Stomach (tissue), 9 donors: ENCODE measurements around the gene LGALS12. TPM values are rescaled to one million over a fixed set of nuclear protein-coding genes. Genes with fewer than 3 reads are reported as not detected.
A peak's percentile ranks its signal among the peaks of the same experiment; 100 is the strongest.

Experiments
- DNase-seq, 2 donors: peaks; one replicate each; pipeline versions ENCODE4 v3.0.0 to v3.0.0-alpha.2; 2013 to 2019
- H3K27ac ChIP-seq, 5 donors: fragments of 200-600 bp in 4 of 5; sonication (generic) in 4 of 5; one replicate each; pipeline ENCODE4 v1.5.1; 2013 to 2019; ENCODE audit warnings: mild to moderate bottlenecking in 1 of 5, moderate library complexity in 1 of 5
- H3K27me3 ChIP-seq, 3 donors: fragments of 200-600 bp; sonication (generic); one replicate each; pipeline ENCODE4 v1.5.1; 2017 to 2019; ENCODE audit warnings: mixed run types in 1 of 3
- H3K36me3 ChIP-seq, 4 donors: fragments of 200-600 bp; sonication (generic); 1 replicate in 3 of 4; 2 replicates in 1 of 4; pipeline ENCODE4 v1.5.1; 2016 to 2019
- H3K4me1 ChIP-seq, 4 donors: fragments of 200-600 bp; sonication (generic); one replicate each; pipeline ENCODE4 v1.5.1; 2016 to 2019
- H3K4me3 ChIP-seq, 4 donors: fragments of 200-600 bp; sonication (generic) in 3 of 4; one replicate each; pipeline ENCODE4 v1.5.1; 2016 to 2019; ENCODE audit warnings: mild to moderate bottlenecking in 1 of 4
- H3K9me3 ChIP-seq, 4 donors: fragments of 200-600 bp; sonication (generic); one replicate each; pipeline ENCODE4 v1.5.1; 2016 to 2019
- CTCF ChIP-seq, 7 experiments: fragments of 450-650 bp in 4 of 7; fragments of 200-600 bp in 3 of 7; sonication (generic) in 3 of 7; IDR thresholded peaks; one replicate each; pipeline ENCODE4 v1.5.1; 2016 to 2019; ENCODE audit warnings: antibody characterized with exemption in 7 of 7, control low read depth in 2 of 7, mild to moderate bottlenecking in 1 of 7
- EP300 ChIP-seq: sonication (generic); formaldehyde crosslinking; IDR thresholded peaks from one replicate; pipeline ENCODE4 v1.6.1; 2017; ENCODE audit warnings: antibody characterized with exemption
- POLR2A ChIP-seq, 4 donors: fragments of 450-650 bp; IDR thresholded peaks; one replicate each; pipeline ENCODE4 v1.6.1; 2016; ENCODE audit warnings: antibody characterized with exemption in 4 of 4, control low read depth in 2 of 4, mild to moderate bottlenecking in 1 of 4, moderate library complexity in 1 of 4
- POLR2AphosphoS5 ChIP-seq, 3 donors: sonication (generic); formaldehyde crosslinking; IDR thresholded peaks; one replicate each; pipeline ENCODE4 v1.6.1; 2016; ENCODE audit warnings: antibody characterized with exemption in 3 of 3
- WGBS, 5 donors: extraction: QIAGEN DNeasy Blood & Tissue Kit in 3 of 5; methylation state at CpG; one replicate each; pipeline versions ENCODE4 v1.1.5 to v1.1.7; 2013 to 2018; 5-methylcytosine and 5-hydroxymethylcytosine counted together
- intact Hi-C: fragments of 100-400 bp; cut with DNase I; formaldehyde crosslinking; loops from one replicate; pipeline ENCODE4 v1.15.1; 2023; ENCODE audit warnings: low total_unique reads
- polyA plus RNA-seq, 3 donors: library from polyadenylated mRNA; stranded (reverse); fragments of 200-250 nt; gene quantifications; one replicate each; pipeline ENCODE4 v1.2.3, GENCODE V29; 2013
- total RNA-seq, 5 donors: library from RNA; depleted of rRNA; stranded (reverse); fragments of >200 nt; gene quantifications; one replicate each; pipeline versions ENCODE4 v1.1.0 to v1.2.3, GENCODE V29; 2014 to 2016
- donor health status: healthy with polysubstance abuse.
- donor health status: Bipolar disorder and iron deficiency.
- donor health status: healthy.

LGALS12 gene
- total and polyA plus RNA-seq, 8 donors, result 0.38 to 1.1 (median 0.49) TPM; not detected in 4

GRCh38 chr11:63504054-63504453 is 1.8 kb upstream of the LGALS12 start:
- WGBS, 5 donors, result 74 to 85% (median 81%) methylated on average over 1 of the region's 1 CpG

GRCh38 chr11:63504933-63505586 is 824 bp upstream of the LGALS12 start:
- WGBS, 5 donors, result 44 to 64% (median 50%) methylated on average over 4 of the region's 4 CpGs
- Histone ChIP-seq H3K27me3 (no peaks in the 10 kb centered on the region), H3K9me3 (peaks cover 0 to 10% (median 7%) of the 10 kb centered on the region in 4 donors), H3K27ac (peak overlapping the region in 4 of 5 donors; percentile 2 to 62 (median 29)), H3K4me1 (peaks cover 14 to 54% (median 36%) of the 10 kb centered on the region in 4 donors), H3K36me3 (no peaks in the 10 kb centered on the region), H3K4me3 (no peak overlapping the region)
- TF ChIP-seq POLR2AphosphoS5 (IDR thresholded peaks at IDR 0.05) (no peak), CTCF (IDR thresholded peaks at IDR 0.05) (no peak), EP300 (no peak), POLR2A (IDR thresholded peaks at IDR 0.05) (no peak)
- intact Hi-C loops, result no loop called here
- peak in 1 of 2 donors; percentile 86 for DNase-seq

More at GRCh38 chr11:63504054-63504453, 1.8 kb upstream of the LGALS12 start:
- H3K4me1 ChIP-seq, result peaks cover 14 to 52% (median 35%) of the 10 kb centered on the region in 4 donors
- TF ChIP-seq POLR2A (IDR thresholded peaks at IDR 0.05) (no peak), CTCF (IDR thresholded peaks at IDR 0.05) (no peak), POLR2AphosphoS5 (IDR thresholded peaks at IDR 0.05) (no peak), EP300 (no peak)
- intact Hi-C loops, result no loop called here
- H3K27me3 ChIP-seq, result no peaks in the 10 kb centered on the region
- H3K36me3 ChIP-seq, result no peaks in the 10 kb centered on the region
- H3K9me3 ChIP-seq, result peaks cover 0 to 19% (median 13%) of the 10 kb centered on the region in 4 donors
- peak overlapping the region in 3 of 5 donors; percentile 20 to 62 (median 51) for H3K27ac ChIP-seq
- no peak overlapping the region for H3K4me3 ChIP-seq
- DNase-seq, result no peak

GRCh38 chr11:63506876-63507275 is 992 bp downstream of the LGALS12 start:
- Histone ChIP-seq H3K4me1 (peaks cover 14 to 64% (median 46%) of the 10 kb centered on the region in 4 donors), H3K27ac (peak overlapping the region in 1 of 5 donors; percentile 62), H3K4me3 (no peak overlapping the region), H3K27me3 (no peaks in the 10 kb centered on the region), H3K36me3 (no peaks in the 10 kb centered on the region), H3K9me3 (no peaks in the 10 kb centered on the region)
- WGBS, 5 donors, result 88 to 100% (median 96%) methylated on average over 2 of the region's 2 CpGs
- TF ChIP-seq CTCF (IDR thresholded peaks at IDR 0.05), result no peak
- TF ChIP-seq POLR2AphosphoS5 (IDR thresholded peaks at IDR 0.05), result no peak
- no peak for TF ChIP-seq EP300
- TF ChIP-seq POLR2A (IDR thresholded peaks at IDR 0.05), result no peak
- intact Hi-C loops, result no loop called here
- no peak for DNase-seq

- no peak for DNase-seq
- Histone ChIP-seq H3K27me3 (no peaks in the 10 kb centered on the region), H3K4me3 (no peak overlapping the region), H3K9me3 (no peaks in the 10 kb centered on the region), H3K27ac (peak overlapping the region in 1 of 5 donors; percentile 62), H3K36me3 (no peaks in the 10 kb centered on the region), H3K4me1 (peaks cover 14 to 62% (median 46%) of the 10 kb centered on the region in 4 donors)
- TF ChIP-seq EP300 (no peak), POLR2A (IDR thresholded peaks at IDR 0.05) (no peak), POLR2AphosphoS5 (IDR thresholded peaks at IDR 0.05) (no peak), CTCF (IDR thresholded peaks at IDR 0.05) (no peak)
- intact Hi-C loops, result no loop called here
- WGBS, 5 donors, result 86 to 92% (median 87%) methylated on average over 2 of the region's 2 CpGs
Measured at GRCh38 chr11:63507511-63507910, 1.6 kb downstream of the LGALS12 start.
